NCI-H2171 treated with DMSO at 0.1 percent for 48 hours (cell line): ENCODE results near the gene UBE2Q1.
"Not testable (repeated sequence)": the region's sequence is repeated elsewhere in the genome, so short reads cannot be mapped to it uniquely, and the experiment has no call there.

Source experiments
- DNase-seq: peaks from one replicate; lab custom pipeline; 2025; lab: John Stamatoyannopoulos, UW

Gene UBE2Q1

GRCh38 chr1:154550657-154551056 is 7.8 kb downstream of the UBE2Q1 start:
- DNase-seq, result no peak

DNA sequence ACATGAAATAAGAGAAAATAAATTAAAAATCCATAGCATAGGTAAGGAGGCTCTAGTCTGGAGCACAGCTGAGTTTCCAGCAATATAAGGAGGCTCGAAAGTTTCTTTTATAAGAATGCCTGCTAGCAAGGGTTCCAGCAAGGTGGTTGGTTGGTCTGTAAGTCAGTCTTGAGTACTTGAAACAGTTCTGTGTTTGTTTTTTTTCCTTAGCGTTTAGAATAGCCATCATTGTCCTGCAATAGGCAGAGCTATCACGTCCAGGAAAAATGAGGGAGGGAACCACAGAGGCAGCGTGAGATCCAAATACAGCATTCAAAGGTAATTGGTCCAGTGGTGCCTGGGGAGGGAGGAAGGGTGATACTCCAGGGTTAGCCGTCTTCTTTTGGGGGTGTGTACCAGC is 8.4 kb downstream of the UBE2Q1 start:
- DNase-seq, result no peak

DNA sequence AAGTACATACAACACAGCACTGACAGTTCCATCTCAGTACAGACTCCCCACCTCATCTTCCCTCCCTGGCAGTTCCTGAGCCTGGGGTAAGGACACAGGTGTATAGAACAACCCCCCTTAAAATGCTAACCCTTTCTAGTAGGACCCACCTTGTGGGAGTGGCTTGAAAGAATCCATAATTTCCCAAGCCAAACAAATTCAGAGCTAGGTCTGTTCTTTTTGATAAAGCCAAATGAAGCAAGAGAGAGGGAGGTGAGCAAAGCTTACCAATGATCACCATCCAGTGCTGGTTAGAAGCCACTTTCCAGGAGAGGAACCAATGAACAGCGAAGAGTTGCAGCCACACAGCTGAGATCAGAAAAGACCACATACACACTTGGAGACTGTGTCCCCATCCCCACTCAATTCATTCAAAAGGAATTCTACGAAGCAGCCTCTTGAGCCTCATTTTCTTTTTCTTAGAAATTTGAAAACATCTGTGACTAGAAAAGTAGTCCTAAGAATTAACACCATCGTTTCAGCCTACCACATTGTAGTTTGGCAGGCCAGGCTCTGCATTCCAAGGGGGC is 9.2 kb downstream of the UBE2Q1 start:
- DNase-seq, result no peak

GRCh38 chr1:154548028-154548427 is 10.4 kb downstream of the UBE2Q1 start:
- DNase-seq, result no peak

- no peak for DNase-seq
These were observed 11.2 kb downstream of the UBE2Q1 start for GRCh38 chr1:154547105-154547732.

DNA sequence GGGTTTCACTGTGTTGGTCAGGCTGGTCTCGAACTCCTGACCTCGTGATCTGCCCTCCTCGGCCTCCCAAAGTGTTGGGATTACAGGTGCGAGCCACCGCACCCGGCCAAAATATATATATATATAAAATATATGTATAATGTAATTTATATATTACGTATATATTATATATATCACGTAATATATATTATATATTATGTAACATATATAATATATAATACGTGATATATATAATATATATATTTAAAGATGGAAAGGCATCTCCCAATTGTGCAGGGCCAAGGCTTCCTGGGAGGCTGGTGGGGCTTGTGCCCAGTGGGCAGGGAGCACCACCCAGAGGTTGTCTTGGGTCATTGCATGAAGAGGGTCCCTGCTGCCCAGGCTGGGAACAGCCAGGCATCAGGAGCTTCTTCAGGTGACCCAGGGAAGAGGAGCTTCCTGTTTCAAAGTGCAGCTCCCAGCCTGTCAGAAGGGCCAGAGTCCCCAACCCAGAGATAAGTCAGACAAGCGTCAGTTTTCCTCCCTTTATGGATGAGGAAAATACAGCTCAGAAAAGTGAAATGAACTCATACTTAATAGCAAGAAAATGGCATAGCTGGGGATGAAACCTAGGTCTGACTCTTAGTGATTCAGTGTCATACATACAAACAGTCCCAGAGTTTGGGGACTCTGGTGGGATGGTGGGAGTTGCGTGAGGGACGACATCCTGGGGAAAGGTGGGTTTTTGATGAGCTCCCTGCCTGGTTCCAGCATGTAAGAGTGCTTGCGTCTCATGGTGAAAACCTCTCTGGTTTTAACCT is 12.0 kb downstream of the UBE2Q1 start:
- peak; percentile 45 for DNase-seq

GRCh38 chr1:154541231-154541630 is 17.2 kb downstream of the UBE2Q1 start:
- DNase-seq, result no peak

DNA sequence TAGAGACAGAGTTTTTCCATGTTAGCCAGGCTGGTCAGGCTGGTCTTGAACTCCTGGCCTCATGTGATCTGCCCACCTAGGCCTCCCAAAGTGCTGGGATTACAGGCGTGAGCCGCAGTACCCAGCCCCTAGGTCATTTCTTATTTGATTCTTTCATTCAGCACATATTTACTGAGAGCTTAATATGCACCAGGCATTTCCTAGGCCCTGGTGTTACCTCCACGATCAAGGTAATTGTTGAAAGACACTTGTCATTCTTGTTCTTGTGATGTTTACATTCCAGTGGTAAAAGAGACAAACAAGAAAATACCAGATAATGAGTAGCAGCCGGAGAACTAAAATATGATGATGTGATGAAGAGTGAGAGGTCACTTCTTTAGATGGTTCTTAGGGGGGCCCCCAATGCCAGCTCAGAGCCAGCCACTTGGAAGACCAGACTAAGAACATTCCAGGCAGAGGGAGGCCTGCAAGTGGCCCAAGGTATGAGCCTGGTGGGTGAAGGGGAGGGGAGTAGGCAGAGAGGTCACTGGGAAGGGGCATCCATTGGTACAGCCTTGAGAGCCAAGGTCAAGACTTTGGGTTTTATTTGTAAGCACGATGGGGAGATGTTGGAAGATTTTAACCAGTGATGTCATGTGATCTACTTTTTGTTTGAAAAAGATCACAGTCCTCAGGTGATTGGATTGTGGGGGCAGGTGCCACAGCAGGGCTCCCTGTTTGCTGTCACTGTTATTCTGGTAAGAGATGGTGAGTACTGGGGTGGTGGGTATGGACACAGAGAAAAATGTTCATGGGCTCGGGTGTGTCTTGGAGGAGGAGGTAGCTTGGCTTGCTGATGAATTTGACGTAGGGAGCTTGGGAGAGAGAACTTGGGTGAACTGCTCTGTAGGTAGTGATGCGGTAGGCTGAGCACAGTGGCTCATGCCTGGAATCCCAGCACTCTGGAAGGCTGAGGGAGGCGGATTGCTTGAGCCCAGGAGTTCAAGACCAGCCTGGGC is 18.7 kb downstream of the UBE2Q1 start:
- DNase-seq, result no peak

DNA sequence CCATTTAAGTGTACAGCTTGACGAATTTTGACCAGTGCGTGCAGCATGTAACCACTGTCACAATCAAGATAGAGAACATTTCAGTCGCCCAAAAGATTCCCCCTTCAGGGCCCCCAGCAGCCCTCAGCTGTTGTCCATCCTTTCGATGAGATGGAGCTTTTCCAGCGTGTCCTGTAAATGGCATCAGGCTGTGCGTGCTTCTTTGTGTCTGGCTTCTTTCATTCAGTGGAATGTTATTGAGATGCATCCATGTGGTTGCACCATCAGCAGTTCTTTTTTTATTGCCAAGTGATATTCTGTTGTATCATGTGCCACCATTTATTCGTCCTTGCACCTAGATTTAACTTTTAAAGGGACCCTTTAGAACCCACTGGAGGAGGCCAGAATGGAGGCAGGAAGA is 21.9 kb downstream of the UBE2Q1 start:
- no peak for DNase-seq

DNA sequence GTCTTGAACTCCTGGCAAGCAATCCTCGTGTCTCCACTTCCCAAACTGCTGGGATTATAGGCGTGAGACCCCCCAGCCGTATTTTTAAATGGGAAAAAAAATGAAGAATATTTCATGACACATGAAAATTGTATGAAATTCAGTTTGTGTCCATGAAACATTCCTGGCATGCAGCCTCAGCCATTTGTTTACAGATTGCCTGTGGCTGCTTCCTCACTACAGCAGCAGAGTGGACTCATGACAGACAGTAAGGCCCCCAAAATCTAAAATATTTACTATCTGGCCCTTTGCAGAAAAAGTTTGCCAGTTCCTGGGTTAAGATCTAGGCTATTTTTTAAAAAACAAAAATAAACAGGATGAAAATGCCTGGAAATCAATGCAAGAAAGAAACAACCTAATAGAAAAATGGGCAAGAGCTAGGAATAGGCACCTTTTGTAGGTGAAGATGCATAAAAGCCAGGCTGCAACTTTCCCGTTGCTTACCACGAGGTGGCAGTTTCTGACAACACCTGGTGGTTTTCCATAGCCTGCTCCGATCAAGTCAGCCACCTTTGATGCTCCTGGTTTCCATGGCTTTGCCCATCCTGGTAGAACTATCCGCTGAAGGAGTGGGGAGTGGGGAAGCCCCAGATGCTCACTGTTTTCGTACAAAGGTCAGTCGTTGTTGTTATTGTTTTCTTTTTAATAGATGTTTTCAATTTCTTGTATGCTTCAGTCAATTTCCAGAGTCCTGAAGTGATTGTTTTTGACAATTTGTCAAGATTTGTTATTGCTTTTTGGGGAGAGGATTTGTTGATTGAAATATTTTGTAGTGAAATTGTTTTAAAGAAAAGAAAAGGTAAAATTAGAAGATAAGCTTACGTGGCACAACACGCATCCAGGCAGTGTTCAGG is 24.3 kb downstream of the UBE2Q1 start:
- DNase-seq, result peak; percentile 83

GRCh38 chr1:154531950-154532349 is 26.5 kb downstream of the UBE2Q1 start:
- DNase-seq, result not testable (repeated sequence)

- DNase-seq, result no peak
These were observed 29.2 kb downstream of the UBE2Q1 start for GRCh38 chr1:154529308-154529707.

DNA sequence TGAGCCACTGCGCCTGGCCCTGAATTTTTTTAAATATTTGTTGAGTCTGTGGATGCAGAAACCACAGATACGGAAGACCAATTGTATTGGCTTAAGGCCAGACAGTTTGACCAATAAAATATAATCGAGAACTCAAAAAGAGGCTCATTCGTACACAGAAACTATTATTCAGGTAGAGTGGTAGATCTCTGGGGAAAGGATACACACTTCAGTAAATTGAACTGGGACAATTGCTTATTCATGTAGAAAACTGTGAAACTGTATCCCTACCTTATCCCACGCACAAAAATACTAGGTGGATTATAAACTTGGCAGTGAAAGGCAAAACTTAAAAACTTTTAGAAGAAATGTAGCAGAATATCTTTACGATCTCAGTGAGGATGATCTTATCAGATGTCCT is 31.3 kb downstream of the UBE2Q1 start:
- DNase-seq, result peak; percentile 25

DNA sequence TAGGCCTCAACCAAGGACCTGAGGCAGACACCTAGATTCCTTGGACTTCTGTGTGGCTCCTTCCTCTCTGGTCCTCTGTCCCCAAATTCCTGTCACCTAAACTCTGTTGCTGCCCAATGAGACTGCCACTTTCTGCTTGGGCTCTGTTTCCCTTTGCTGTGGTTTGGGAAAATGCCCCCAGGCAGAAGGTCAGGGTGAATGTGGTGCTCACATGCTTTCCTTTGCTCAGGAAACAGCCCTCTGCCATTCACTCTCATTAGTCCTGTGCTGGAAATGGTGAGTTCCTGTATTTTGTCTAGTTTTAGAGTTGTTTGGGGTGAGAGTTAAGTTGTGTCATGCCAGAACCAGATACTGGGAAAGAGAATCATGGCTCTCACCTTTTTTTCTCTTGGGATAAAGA is 33.6 kb downstream of the UBE2Q1 start:
- no peak for DNase-seq

DNA sequence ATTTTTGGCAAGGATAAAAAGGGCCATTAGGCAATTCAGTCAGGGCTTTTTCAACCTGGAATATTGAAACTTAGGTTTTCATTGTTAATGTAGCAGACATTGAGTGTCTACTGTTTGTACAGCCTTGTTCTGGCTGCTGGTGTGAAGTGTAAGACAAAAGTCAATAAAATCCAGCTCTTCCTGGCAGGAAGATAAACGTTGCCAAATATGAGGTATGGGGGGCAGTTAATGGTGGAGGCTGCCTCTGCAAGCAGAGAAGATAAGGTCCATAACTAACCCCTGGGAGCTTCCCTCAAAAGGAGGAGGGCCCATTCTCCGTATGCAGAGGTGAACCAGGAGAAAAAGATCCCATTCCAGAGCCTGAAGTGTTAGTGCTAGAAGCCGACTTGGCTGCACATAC is 36.8 kb downstream of the UBE2Q1 start:
- DNase-seq, result no peak

DNA sequence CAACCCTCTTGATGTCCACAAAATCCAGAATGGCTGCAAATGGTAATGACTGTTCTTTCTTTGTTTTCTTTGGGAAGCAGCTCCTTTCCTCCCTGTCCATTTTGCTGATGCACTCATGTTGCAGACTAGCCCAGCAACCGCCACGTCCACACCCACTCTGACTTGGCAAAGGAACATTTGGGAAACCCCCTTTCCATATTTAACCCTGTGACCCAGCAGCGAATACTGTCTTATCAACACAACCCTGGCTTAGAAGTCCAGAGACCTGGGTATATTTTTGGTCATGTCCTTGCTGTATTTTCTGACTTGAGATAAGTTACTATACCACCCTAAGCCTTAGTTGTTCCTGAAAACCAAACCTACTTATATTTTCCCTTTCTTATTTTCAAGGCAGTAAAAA is 38.1 kb downstream of the UBE2Q1 start:
- DNase-seq, result no peak

GRCh38 chr1:154519591-154519991 is 38.9 kb downstream of the UBE2Q1 start:
- no peak for DNase-seq

DNA sequence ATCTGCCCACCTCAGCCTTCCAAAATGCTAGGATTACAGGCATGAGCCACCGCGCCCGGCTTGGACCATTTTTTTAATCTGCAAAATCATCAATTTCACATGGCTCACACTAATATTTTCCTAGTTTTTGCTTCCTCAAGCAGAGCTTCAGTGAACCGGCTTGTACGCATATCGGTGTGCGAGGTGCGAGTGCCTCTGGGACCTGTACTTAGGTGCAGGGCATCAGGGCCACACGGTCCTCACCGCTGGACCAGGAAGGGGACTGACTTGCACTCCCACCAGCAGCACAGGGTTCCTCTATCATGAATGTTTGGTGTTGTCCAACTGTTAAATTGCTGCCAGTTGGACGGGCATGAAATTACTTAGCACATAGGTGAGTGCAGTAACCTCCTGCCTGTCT is 40.8 kb downstream of the UBE2Q1 start:
- DNase-seq, result no peak

DNA sequence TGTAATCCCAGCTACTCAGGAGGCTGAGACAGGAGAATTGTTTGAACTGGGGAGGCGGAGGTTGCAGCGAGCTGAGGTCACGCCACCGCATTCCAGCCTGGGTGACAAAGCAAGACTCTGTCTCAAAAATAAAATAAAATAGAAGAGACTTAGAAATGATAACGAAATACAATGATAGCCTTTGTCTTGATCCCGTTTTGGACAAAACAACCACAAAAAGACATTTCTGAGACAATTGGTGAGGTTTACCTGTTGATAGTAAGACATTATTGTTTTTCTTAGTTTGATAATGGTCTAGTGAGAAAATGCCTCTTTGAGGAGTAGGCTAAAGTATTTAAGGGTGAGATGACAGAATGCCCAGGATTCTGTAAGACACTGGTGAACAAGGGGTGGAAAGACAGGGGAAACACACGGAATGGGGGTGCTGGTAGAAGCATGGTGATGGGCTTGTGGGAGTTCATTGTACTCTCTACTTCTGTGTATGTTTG is 44.4 kb downstream of the UBE2Q1 start:
- DNase-seq, result no peak

DNA sequence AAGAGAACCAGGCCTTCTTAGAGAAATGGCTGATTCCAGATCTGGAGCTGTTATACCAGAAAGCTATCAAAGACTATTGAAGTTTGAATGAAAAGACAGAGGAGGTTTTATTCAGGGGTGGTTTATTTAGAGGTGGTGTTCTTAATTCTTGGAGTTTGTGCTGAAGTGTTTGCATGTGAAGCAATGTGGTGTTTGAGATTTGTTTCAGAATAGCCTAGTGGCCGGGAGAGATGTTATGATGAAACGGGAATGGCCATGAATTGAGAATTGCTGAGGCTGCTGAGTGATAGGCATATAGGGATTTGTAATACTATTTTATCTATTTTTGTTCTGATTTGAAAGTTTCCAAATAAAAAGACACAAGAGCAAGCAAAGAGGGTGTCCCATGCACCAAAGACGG is 45.7 kb downstream of the UBE2Q1 start:
- no peak for DNase-seq

DNA sequence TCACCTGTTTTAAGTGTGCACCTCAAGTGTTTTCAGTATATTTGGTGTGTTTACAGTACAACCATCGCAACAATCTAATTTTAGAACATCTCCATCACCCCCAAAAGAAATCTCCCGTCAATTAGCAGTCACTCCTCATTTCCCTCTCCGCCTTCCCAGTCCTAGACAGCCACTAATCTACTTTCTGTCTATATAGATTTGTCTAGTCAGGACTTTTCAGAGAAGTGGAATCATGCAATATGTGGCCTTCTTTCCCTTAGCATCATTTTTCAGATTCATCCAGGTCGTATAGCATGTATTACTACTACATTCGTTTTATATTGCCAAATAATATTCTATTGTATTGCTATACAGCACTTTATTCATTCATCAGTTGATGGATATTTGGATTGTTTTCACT is 54.6 kb downstream of the UBE2Q1 start:
- DNase-seq, result no peak
